NCI-H1694 (cell line): ENCODE measurements around the gene DYNLT2B.
"Not testable (repeated sequence)": the region's sequence is repeated elsewhere in the genome, so short reads cannot be mapped to it uniquely, and the experiment has no call there.

Experiments
- DNase-seq: peaks from one replicate; lab custom pipeline; 2025; lab: John Stamatoyannopoulos, UW

DYNLT2B gene

DNA sequence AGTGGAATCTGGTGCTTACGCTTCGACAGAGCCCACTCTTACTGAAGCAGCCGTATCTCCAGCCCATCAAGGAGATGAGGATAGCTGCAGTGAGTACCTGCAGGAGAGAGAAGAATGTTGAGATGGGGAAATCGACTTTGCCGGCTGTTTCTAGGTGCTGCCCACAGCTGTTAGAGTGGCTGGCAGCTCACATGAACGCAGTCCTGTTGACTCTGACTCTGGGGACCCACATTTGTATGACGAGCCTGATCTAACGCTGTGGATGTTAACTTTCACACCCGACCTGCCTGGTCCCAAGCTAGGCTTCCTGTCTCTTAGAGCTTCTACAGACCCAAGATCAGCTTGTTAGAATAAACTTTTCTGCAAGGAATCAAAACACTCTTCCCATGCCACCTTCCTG is 8.9 kb upstream of the DYNLT2B start:
- DNase-seq: no peak

GRCh38 chr3:196323691-196324090 is 5.7 kb upstream of the DYNLT2B start:
- peak; percentile 86 for DNase-seq

DNA sequence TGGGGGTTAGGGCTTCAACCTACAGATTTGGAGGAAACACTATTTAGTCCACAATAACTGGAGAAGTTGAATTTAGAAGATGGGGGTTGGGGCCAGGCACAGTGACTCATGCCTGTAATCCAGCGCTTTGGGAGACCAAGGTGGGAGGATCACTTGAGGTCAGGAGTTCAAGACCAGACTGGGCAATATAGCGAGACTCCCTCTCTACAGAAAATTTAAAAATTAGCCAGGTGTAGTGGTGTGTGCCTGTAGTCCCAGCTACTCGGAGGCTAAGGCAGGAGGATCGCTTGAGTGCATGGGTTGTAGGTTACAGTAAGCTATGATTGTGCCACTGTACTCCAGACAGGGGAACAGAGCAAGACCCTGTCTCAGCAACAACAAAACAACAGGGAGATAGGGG is 5.0 kb upstream of the DYNLT2B start:
- DNase-seq: no peak

GRCh38 chr3:196321162-196321561 is 3.1 kb upstream of the DYNLT2B start:
- no peak for DNase-seq

GRCh38 chr3:196320137-196320536 is 2.1 kb upstream of the DYNLT2B start:
- no peak for DNase-seq

DNA sequence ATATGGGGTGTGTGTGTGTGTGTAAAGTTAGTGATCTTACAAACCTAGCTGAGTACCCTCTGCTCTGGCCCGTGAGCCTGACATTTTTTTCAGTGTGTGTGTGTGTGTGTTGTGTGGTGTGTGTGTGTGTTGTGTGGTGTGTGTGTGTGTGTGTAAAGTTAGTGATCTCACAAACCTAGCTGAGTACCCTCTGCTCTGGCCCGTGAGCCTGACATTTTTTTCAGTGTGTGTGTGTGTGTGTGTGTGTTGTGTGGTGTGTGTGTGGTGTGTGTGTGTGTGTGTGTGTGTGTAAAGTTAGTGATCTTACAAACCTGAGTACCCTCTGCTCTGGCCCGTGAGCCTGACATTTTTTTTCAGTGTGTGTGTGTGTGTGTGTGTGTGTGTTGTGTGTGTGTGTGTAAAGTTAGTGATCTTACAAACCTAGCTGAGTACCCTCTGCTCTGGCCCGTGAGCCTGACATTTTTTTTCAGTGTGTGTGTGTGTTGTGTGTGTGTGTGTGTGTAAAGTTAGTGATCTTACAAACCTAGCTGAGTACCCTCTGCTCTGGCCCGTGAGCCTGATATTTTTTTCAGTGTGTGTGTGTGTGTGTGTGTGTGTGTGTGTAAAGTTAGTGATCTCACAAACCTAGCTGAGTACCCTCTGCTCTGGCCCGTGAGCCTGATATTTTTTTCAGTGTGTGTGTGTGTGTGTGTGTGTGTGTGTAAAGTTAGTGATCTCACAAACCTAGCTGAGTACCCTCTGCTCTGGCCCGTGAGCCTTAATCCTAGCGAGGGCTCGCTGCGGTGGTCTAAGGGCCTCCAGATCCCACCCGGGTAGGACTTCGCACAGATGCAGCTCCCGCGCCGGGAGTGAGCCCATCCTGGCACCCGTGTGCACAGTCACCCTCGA is 997 bp downstream of the DYNLT2B start:
- DNase-seq: not testable (repeated sequence)

- DNase-seq: no peak
Measured at GRCh38 chr3:196315821-196316220, 2.2 kb downstream of the DYNLT2B start.

- no peak for DNase-seq
Measured at GRCh38 chr3:196314597-196314996, 3.4 kb downstream of the DYNLT2B start.

- DNase-seq: not testable (repeated sequence)
Measured at GRCh38 chr3:196314086-196314485, 4.0 kb downstream of the DYNLT2B start.

- not testable (repeated sequence) for DNase-seq
Measured at GRCh38 chr3:196302960-196303359, 15.1 kb downstream of the DYNLT2B start.

DNA sequence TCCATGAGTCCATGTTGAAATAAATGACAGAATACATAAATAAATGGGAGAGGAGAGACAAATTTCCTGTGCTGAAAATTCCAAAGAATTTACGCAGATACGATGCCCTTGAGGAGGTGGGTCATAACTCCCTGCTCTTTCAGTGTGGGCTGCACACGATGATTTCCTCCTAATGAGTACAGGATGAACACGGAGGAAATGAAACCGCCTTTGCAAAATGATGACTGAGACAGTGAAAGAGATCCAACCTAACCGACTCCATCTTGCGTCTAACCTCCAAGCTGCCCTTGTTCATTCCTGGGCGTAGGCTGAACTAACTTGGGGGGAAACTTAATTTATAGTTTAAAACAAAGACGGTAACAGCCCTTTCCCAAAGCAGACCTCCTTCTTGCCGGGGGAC is 15.5 kb downstream of the DYNLT2B start:
- DNase-seq: not testable (repeated sequence)

- no peak for DNase-seq
Measured at GRCh38 chr3:196298521-196298920, 19.5 kb downstream of the DYNLT2B start.

- no peak for DNase-seq
Measured at GRCh38 chr3:196292286-196292923, 25.6 kb downstream of the DYNLT2B start.

DNA sequence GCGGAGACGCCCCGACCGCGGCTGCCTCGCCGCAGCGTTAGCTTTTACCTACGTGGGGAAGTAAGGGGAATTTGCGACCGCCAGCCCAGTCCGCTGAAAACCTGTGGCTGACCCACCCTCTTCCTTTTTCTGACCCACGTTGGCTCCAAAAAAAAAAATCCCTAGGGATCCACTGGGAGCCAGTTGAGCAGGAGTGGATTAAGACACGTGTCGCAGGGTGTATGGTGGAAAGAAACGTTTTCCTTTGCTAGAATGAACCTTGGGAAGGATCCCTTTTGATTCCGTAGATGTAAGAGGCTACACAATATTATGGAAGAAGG is 29.9 kb downstream of the DYNLT2B start:
- DNase-seq: no peak

DNA sequence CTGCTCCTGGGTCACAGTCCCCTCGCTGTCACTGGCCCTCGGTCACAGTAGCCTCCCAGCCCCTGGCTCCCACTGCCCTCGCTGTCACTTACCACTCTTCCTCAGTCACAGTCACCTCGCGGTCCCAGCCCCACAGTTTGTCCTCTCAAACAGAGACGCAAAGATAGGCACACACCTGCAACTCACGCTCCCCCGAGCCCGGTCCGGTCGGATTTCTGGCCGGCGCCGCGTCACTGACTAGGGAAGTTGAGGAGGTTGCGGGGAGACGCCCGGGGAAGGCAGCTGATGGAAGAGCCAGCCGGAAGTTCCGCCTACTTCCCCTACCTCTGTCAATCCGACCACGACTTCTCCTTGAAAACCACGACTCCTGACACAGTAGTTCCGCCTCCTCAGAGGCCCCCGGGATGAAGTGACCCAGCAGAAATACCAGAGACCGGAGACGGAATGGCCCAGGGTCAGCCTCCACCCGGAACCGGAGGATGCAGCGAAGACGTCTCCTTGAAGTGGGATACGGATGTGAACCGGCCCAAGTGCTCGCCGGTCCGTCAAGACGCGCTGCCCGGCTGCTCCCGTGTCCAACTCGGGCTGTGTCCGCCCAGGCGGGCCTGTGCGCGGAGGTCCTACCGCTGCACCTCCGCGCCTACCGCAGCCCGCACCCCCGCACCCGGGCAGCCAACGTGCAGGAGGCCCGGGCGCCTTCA is 30.4 kb downstream of the DYNLT2B start, which contains the start of gene PCYT1A:
Gene PCYT1A, minus strand, starts transcription at position 287 of the 701 bp plus-strand sequence. CDS start 17,195 bp downstream, outside the sequence.
- DNase-seq: peak; percentile 89

DNA sequence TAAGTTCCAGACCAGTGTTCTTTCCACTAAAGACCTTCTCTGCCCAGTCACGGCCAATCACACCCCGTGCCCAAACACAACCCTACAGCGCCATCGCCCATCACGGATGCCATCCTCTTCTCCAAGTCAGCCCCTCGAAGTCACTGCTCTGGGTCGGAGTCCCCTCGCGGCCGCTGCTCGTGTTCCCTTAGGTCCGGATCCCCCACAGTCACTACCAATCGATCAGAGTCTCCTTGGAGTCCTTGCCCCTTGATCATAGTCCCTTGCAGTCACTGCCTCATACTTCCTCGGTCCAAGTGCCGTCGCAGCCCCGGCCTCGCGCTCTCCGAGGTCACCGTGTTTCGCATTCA is 31.0 kb downstream of the DYNLT2B start:
- no peak for DNase-seq

DNA sequence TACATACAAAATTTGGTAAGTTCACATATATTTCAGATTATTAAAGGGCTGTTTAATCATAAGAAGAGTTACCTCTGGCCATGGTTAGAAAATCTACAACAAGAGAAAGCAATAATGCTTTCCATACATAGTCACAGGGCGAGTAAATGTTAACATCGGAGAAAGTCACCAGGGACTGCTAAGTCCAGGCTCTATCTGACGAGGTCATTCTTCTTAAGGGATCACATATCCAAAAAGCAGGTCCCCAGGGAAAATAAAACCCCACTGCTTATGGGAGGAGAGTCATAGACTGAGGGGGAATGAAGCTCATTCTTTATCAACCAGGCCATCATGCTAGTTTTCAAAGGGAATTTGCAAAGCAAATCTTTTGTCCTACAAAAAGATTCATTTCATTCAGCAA is 33.6 kb downstream of the DYNLT2B start:
- no peak for DNase-seq

DNA sequence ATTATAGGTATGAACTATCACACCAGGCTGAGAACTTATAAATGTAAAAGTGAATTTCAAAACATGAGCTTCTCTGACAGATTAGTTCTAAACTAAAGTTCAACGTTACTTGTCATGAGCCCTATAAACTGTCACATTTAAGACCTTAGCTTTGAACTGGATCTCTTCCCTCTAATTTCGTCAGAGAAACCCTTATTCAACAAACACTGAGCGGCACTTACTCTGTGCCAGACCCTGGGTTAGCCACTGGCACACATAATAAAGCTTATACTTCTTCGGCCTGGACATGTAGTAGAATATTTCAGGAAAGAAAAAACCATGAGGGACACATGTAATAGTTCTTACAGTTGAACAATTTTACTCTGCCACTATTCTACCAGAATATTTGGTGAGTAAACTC is 36.1 kb downstream of the DYNLT2B start:
- no peak for DNase-seq

GRCh38 chr3:196280689-196281440 is 37.2 kb downstream of the DYNLT2B start:
- no peak for DNase-seq

GRCh38 chr3:196275126-196275525 is 42.9 kb downstream of the DYNLT2B start:
- DNase-seq: no peak

- no peak for DNase-seq
Measured at GRCh38 chr3:196274585-196274984, 43.5 kb downstream of the DYNLT2B start.

DNA sequence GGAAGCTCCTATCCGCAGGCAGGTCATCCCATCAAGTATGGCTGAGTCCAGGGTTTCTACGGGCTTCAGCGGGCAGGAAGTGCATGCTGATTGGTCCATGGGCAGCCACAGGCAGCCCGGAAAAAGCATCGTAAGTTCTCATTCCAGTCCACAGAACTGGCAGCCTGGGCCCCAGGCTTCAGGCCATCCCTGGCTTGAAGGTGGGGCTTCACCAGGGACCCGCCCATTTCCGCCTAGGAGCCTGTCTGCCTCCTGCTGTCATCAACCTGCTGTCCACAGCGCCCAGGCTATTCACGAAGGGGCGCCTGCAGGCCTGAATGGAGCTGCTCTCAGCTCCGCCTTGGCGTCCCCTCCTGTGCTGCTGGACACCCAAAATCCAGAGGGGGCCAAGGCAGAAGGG is 44.4 kb downstream of the DYNLT2B start:
- DNase-seq: no peak
